Measurements from ENCODE around the gene ORM1.

ORM1 gene

DNA sequence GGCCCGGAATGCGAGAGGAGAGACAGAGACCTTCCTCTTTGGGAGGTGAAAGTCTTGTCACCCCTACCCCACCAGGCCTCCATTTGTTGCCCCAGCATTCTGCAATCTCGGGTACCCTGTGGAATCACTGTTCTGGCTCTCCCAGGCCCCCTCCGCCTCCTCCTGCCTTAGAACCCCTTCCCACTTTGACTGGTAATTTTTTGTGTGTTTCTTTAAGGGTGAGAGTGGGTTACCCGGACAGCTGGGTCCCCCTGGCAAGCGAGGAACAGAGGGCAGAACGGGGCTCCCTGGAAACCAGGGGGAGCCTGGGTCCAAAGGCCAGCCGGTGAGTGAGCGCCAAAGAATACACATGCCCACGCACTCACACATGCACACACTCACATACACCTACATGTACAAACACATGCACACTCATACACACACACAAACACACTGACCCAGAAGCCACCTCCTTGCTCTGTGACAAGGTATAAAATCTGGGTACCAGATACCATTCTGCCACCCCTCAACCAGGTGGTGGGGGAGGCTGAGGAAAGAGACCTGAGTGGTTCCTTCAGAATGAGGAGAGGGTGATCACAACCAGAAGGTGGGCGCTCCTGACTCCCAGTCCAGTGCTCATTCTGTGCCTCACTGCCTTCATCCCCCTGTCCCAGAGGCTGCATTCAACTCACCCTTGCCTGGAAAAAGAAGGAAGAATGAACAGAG is 30.9 kb upstream of the ORM1 start:
- H3K4me3 ChIP-seq (ENCODE audit: control insufficient read depth, low read depth, low read length) = no peak overlapping the region
- DNase-seq (ENCODE audit: low read depth) = no peak
- TF ChIP-seq, protein P1, sequence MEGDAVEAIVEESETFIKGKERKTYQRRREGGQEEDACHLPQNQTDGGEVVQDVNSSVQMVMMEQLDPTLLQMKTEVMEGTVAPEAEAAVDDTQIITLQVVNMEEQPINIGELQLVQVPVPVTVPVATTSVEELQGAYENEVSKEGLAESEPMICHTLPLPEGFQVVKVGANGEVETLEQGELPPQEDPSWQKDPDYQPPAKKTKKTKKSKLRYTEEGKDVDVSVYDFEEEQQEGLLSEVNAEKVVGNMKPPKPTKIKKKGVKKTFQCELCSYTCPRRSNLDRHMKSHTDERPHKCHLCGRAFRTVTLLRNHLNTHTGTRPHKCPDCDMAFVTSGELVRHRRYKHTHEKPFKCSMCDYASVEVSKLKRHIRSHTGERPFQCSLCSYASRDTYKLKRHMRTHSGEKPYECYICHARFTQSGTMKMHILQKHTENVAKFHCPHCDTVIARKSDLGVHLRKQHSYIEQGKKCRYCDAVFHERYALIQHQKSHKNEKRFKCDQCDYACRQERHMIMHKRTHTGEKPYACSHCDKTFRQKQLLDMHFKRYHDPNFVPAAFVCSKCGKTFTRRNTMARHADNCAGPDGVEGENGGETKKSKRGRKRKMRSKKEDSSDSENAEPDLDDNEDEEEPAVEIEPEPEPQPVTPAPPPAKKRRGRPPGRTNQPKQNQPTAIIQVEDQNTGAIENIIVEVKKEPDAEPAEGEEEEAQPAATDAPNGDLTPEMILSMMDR (IDR thresholded peaks at IDR 0.05; ENCODE audit: control insufficient read depth, insufficient read depth, low read depth, low read length, missing control alignments) = no peak

DNA sequence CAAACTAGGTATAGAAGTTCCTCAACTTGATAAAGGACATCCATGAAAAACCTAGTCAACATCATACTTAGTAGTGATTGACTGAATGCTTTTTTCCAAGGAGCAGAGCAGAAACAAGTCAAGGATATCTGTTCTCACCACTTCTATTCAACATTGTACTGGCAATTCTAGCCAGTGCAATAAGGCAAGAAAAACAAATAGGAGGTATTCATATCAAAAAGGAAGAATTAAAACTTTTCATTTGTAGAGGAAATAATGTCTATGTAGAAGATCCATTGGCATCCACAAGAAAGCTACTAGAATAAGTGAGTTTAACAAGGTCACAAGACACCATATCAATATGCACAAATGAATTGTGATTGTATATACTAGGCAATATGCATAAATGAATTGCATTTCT is 28.2 kb upstream of the ORM1 start:
- H3K4me3 ChIP-seq (ENCODE audit: control insufficient read depth, low read depth, low read length) = no peak overlapping the region
- TF ChIP-seq, protein P1 (IDR thresholded peaks at IDR 0.05; ENCODE audit: control insufficient read depth, insufficient read depth, low read depth, low read length, missing control alignments) = no peak
- no peak for DNase-seq (ENCODE audit: low read depth)

- H3K4me3 ChIP-seq (ENCODE audit: control insufficient read depth, low read depth, low read length) = no peak overlapping the region
- DNase-seq (ENCODE audit: low read depth) = no peak
- TF ChIP-seq, protein P1 (IDR thresholded peaks at IDR 0.05; ENCODE audit: control insufficient read depth, insufficient read depth, low read depth, low read length, missing control alignments) = no peak
Observed at GRCh38 chr9:114296338-114296737, 26.6 kb upstream of the ORM1 start.

DNA sequence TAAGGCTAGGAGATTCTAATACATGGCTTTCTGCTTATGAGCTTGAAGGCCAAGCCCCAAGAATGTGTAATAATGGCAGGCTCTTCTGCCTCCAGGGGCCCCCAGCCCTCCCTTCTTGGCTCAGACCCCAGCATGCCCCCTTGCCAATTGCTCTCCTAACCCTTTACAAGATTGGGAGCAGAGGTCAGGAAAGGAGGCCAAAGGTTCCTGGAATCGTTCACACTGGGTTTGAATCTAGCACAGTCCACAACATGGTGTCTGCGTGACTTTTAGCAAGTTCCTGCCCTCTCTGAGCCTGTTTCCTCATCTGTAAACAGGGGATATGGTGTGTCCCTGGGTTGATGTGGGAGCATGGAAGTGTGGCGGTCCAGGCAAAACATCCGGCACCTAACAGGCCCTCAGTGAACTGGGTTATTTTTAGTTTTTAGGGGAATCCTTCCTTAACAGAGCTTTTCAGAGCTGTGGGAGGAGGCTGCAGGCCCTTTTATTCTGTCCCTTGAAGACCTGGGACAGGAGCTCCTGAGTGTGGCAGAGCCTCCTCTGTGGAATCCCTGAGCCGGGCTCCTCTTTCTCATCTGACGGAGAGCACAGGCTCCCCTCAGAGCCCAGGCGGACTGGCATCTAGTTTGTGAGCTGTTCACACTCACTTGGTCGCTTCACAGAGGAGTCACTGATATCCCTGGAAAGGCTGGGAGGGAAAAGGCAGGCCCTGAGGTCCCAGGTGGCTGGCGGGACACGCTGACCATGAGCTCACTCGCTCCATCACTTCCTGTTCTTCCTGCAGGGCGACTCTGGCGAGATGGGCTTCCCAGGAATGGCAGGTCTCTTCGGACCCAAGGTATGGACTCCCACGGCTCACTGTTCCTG is 23.4 kb upstream of the ORM1 start:
- TF ChIP-seq, protein P1 (IDR thresholded peaks at IDR 0.05; ENCODE audit: control insufficient read depth, insufficient read depth, low read depth, low read length, missing control alignments) = no peak
- no peak overlapping the region for H3K4me3 ChIP-seq (ENCODE audit: control insufficient read depth, low read depth, low read length)
- DNase-seq (ENCODE audit: low read depth) = no peak

DNA sequence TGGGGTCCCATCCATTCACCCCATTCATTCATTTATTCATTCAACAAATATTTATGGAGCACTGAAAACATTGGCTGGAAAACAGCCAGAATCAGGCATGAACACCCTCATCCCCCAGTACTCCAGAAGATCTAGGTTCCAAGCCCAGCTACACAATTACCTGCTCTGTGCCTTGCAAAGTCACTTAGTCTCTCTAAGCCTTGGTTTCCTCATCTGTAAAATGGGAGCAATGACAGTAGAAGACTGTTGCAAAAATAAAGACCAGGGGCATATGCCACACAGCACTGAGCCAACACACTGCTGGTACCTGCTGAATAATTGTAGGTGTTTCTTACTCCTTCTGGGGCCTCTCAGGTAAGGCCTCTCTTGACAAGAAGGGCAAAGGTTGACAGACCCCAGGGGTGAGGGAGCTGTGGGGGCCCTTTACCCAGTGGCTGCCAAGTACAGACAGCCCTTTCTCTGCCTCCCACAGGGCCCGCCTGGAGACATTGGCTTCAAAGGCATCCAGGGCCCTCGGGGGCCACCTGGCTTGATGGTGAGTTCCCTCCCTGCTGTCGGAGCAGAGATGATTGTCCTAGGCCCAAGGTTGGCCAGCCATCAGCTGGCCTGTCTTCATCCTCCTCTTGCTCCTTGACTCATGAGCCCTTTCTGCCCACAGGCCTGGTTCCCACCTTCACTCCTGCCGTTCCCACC is 22.6 kb upstream of the ORM1 start:
- DNase-seq (ENCODE audit: low read depth) = no peak
- TF ChIP-seq, protein P1 (IDR thresholded peaks at IDR 0.05; ENCODE audit: control insufficient read depth, insufficient read depth, low read depth, low read length, missing control alignments) = no peak
- no peak overlapping the region for H3K4me3 ChIP-seq (ENCODE audit: control insufficient read depth, low read depth, low read length)
